K562 (cell line): ENCODE data around the gene PLCL1. TPM values are rescaled to one million over a fixed set of nuclear protein-coding genes. Genes with fewer than 3 reads are reported as not detected.
A peak's percentile ranks its signal among the peaks of the same experiment; 100 is the strongest.

Source experiments
- ATF1 ChIP-seq, 2 experiments: fragments of 450-650 bp in 1 of 2; IDR thresholded peaks; 2 replicates each; pipeline ENCODE4 v1.6.1; 2016; ENCODE audit warnings: missing compliant biosample characterization in 1 of 2, missing genetic modification characterization in 1 of 2
- CREB1 ChIP-seq, 2 experiments: sonication (generic) in 1 of 2; formaldehyde crosslinking in 1 of 2; IDR thresholded peaks; 2 replicates each; pipeline versions ENCODE4 v1.6.1 to v1.8.0; 2012 to 2022; ENCODE audit warnings: inconsistent platforms in 1 of 2, mild to moderate bottlenecking in 1 of 2, missing genetic modification reagents in 1 of 2, moderate library complexity in 1 of 2
- DMBX1 ChIP-seq: fragments of 250-450 bp; sonication (Bioruptor Pico); IDR thresholded peaks from 2 replicates; pipeline ENCODE4 v1.8.0; 2022; ENCODE audit warnings: inconsistent platforms, mild to moderate bottlenecking, moderate library complexity, borderline replicate concordance
- DPF2 ChIP-seq: fragments of 450-650 bp; IDR thresholded peaks from 2 replicates; pipeline ENCODE4 v1.6.1; 2016
- EP300 ChIP-seq: IDR thresholded peaks from 2 replicates; pipeline ENCODE4 v1.6.1; 2012; ENCODE audit warnings: low read length, improper control_type of control experiment
- FOSL1 ChIP-seq: fragments of 200-800 bp; sonication (Bioruptor generic); conservative IDR thresholded peaks from 2 replicates; pipeline ENCODE4 v1.6.1; 2016; ENCODE audit warnings: missing genetic modification characterization, missing compliant biosample characterization
- IFI16 ChIP-seq: fragments of 250-450 bp; sonication (Bioruptor Pico); IDR thresholded peaks from 2 replicates; pipeline ENCODE4 v2.1.2; 2022; ENCODE audit warnings: mild to moderate bottlenecking, inconsistent platforms
- JUN ChIP-seq, 2 experiments: sonication (generic) in 1 of 2; formaldehyde crosslinking in 1 of 2; IDR thresholded peaks; 2 replicates each; pipeline versions ENCODE4 v1.6.1 to v1.8.0; 2012 to 2022; ENCODE audit warnings: borderline replicate concordance in 2 of 2, mild to moderate bottlenecking in 2 of 2, improper control_type of control experiment in 1 of 2, low read depth in 1 of 2, low read length in 1 of 2, missing genetic modification reagents in 1 of 2
- MECOM ChIP-seq: fragments of 250-450 bp; sonication (Bioruptor Pico); IDR thresholded peaks from 2 replicates; pipeline ENCODE4 v1.8.0; 2022; ENCODE audit warnings: inconsistent platforms
- MYC ChIP-seq, 2 experiments: fragments of 250-450 bp in 1 of 2; sonication (Bioruptor Pico) in 1 of 2; IDR thresholded peaks; 2 replicates each; pipeline versions ENCODE4 v1.5.1 to v1.6.1; 2012 to 2021; ENCODE audit warnings: low read depth in 2 of 2, borderline replicate concordance in 1 of 2, improper control_type of control experiment in 1 of 2, low read length in 1 of 2, mild to moderate bottlenecking in 1 of 2, moderate library complexity in 1 of 2
- NFE2 ChIP-seq: IDR thresholded peaks from 2 replicates; pipeline ENCODE4 v1.6.1; 2014; ENCODE audit warnings: antibody characterized with exemption, low read depth
- NFRKB ChIP-seq: fragments of 450-650 bp; IDR thresholded peaks from 2 replicates; pipeline ENCODE4 v1.6.1; 2016; ENCODE audit warnings: low read depth
- POLR2A ChIP-seq: fragments of 450-650 bp; conservative IDR thresholded peaks from 2 replicates; pipeline ENCODE4 v1.6.1; 2016
- RAD51 ChIP-seq: fragments of 450-650 bp; IDR thresholded peaks from 2 replicates; pipeline ENCODE4 v1.7.1; 2016; ENCODE audit warnings: low read depth, mild to moderate bottlenecking, borderline replicate concordance
- STAT5A ChIP-seq: IDR thresholded peaks from 2 replicates; pipeline ENCODE4 v1.6.1; 2012; ENCODE audit warnings: low read length, inconsistent platforms, borderline replicate concordance
- TBP ChIP-seq: optimal IDR thresholded peaks from 2 replicates; pipeline ENCODE3; 2011; ENCODE audit warnings: low read depth, low read length, improper control_type of control experiment
- THRB ChIP-seq: fragments of 450-650 bp; formaldehyde crosslinking; conservative IDR thresholded peaks from 2 replicates; pipeline ENCODE4 v1.4.0; 2022; ENCODE audit warnings: mild to moderate bottlenecking, missing genetic modification characterization
- TSC22D4 ChIP-seq: fragments of 450-650 bp; IDR thresholded peaks from 2 replicates; pipeline ENCODE4 v1.6.1; 2016; ENCODE audit warnings: missing genetic modification characterization, missing biosample characterization, control low read depth
- ZNF592 ChIP-seq: fragments of 450-650 bp; IDR thresholded peaks from 2 replicates; pipeline ENCODE4 v1.6.1; 2017; ENCODE audit warnings: antibody characterized with exemption, mild to moderate bottlenecking
- ZZZ3 ChIP-seq: fragments of 450-650 bp; IDR thresholded peaks from 2 replicates; pipeline ENCODE4 v1.6.1; 2016; ENCODE audit warnings: antibody characterized with exemption, mild to moderate bottlenecking, moderate library complexity
- polyA plus RNA-seq, 8 experiments: library from polyadenylated mRNA; depleted of rRNA in 4 of 8; stranded (reverse) in 5 of 8; unstranded in 3 of 8; fragments of >200 nt; fragmentation: Nextera tagmentation in 2 of 8; fragmentation: Illumina TruSeq in 1 of 8; extraction: Ambion mirVana in 2 of 8; extraction: Trizol in 1 of 8; gene quantifications; 2 replicates each; pipeline versions ENCODE4 v1.2.1 to v1.2.3, GENCODE V29; 2011 to 2014; ENCODE audit warnings: inconsistent platforms in 1 of 8, missing spikeins in 1 of 8
- total RNA-seq, 7 experiments: library from RNA; depleted of rRNA in 6 of 7; stranded (reverse); fragments of >200 nt in 6 of 7; fragmentation: Illumina TruSeq in 2 of 7; extraction: Trizol in 2 of 7; gene quantifications; 2 replicates each; pipeline versions ENCODE4 v1.2.1 to v1.2.3, GENCODE V29; 2011 to 2021; ENCODE audit warnings: low replicate concordance in 1 of 7
- TF ChIP-seq, protein P1 (sequence below), 2 experiments: IDR thresholded peaks; 2 replicates each; pipeline ENCODE4 v1.6.1; 2012; ENCODE audit warnings: improper control_type of control experiment in 2 of 2, low read depth in 2 of 2, low read length in 2 of 2, borderline replicate concordance in 1 of 2

The PLCL1 gene
- total and polyA plus RNA-seq, 9 of the 15 experiments (the other 6 are each of a cell fraction or from before 2014, with no cell fraction given), result 2.0 to 17.7 (median 8.6) TPM

GRCh38 chr2:197889041-197889440, 84.6 kb downstream of the PLCL1 start (continued):
- TF ChIP-seq ZNF592 (peak; percentile 52; the same call in 1 of the 2 replicates), JUN (IDR thresholded peaks at IDR 0.05; ENCODE audit: borderline replicate concordance, low read depth, low read length) (peak; percentile 70), JUN (CRISPR knock-in tag; IDR thresholded peaks at IDR 0.05; ENCODE audit: borderline replicate concordance) (no peak), RAD51 (peak; percentile 63), DMBX1 (CRISPR knock-in tag) (0 out of 2 replicates have a peak, but pooled peaks have one; percentile 23), IFI16 (no peak), CREB1 (IDR thresholded peaks at IDR 0.05) (0 out of 2 replicates have a peak, but pooled peaks have one; percentile 19), CREB1 (CRISPR knock-in tag; IDR thresholded peaks at IDR 0.05) (peak; percentile 54; the same call in 1 of the 2 replicates), DPF2 (0 out of 2 replicates have a peak, but pooled peaks have one; percentile 36), MECOM (CRISPR knock-in tag) (peak; percentile 71; the same call in 1 of the 2 replicates), MYC (IDR thresholded peaks at IDR 0.05; ENCODE audit: low read depth, low read length) (peak; percentile 46; the same call in 1 of the 2 replicates), MYC (CRISPR knock-in tag; IDR thresholded peaks at IDR 0.05; ENCODE audit: borderline replicate concordance, low read depth) (no peak), ATF1 (CRISPR knock-in tag; IDR thresholded peaks at IDR 0.05) (no peak), ATF1 (tag; IDR thresholded peaks at IDR 0.05) (peak; percentile 46; the same call in 1 of the 2 replicates), ZZZ3 (no peak), POLR2A (0 out of 2 replicates have a peak, but pooled peaks have one; percentile 29), NFE2 (0 out of 2 replicates have a peak, but pooled peaks have one; percentile 11), TSC22D4 (tag) (no peak), EP300 (peak; percentile 49; the same call in 1 of the 2 replicates), THRB (CRISPR knock-in tag) (no peak), NFRKB (0 out of 2 replicates have a peak, but pooled peaks have one; percentile 74), FOSL1 (tag) (peak; percentile 81), TBP (peak; percentile 24), STAT5A (peak; percentile 52; the same call in 1 of the 2 replicates)
- TF ChIP-seq, protein P1, sequence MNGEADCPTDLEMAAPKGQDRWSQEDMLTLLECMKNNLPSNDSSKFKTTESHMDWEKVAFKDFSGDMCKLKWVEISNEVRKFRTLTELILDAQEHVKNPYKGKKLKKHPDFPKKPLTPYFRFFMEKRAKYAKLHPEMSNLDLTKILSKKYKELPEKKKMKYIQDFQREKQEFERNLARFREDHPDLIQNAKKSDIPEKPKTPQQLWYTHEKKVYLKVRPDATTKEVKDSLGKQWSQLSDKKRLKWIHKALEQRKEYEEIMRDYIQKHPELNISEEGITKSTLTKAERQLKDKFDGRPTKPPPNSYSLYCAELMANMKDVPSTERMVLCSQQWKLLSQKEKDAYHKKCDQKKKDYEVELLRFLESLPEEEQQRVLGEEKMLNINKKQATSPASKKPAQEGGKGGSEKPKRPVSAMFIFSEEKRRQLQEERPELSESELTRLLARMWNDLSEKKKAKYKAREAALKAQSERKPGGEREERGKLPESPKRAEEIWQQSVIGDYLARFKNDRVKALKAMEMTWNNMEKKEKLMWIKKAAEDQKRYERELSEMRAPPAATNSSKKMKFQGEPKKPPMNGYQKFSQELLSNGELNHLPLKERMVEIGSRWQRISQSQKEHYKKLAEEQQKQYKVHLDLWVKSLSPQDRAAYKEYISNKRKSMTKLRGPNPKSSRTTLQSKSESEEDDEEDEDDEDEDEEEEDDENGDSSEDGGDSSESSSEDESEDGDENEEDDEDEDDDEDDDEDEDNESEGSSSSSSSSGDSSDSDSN (IDR thresholded peaks at IDR 0.05; ENCODE audit: borderline replicate concordance in 1 of 2, low read depth in 2 of 2, low read length in 2 of 2), result no peak
